ENCODE results near the gene KANK4. TPM values are rescaled to one million over a fixed set of nuclear protein-coding genes. Genes with fewer than 3 reads are reported as not detected.

Gene KANK4
- total RNA-seq, 4 donors from 2014 or later: 14.5 TPM; not detected in 3

GRCh38 chr1:62285984-62286785 lies 33.0 kb downstream of the KANK4 start:
- Histone ChIP-seq H3K9me3 (no peaks in the 10 kb centered on the region), H3K27me3 (no peaks in the 10 kb centered on the region), H3K27ac (no peak overlapping the region), H3K4me3 (peak overlapping the region in 1 of 2 donors; percentile 1), H3K4me1 (no peaks in the 10 kb centered on the region), H3K36me3 (no peaks in the 10 kb centered on the region)
- DNase-seq: no peak
- TF ChIP-seq, protein P1, sequence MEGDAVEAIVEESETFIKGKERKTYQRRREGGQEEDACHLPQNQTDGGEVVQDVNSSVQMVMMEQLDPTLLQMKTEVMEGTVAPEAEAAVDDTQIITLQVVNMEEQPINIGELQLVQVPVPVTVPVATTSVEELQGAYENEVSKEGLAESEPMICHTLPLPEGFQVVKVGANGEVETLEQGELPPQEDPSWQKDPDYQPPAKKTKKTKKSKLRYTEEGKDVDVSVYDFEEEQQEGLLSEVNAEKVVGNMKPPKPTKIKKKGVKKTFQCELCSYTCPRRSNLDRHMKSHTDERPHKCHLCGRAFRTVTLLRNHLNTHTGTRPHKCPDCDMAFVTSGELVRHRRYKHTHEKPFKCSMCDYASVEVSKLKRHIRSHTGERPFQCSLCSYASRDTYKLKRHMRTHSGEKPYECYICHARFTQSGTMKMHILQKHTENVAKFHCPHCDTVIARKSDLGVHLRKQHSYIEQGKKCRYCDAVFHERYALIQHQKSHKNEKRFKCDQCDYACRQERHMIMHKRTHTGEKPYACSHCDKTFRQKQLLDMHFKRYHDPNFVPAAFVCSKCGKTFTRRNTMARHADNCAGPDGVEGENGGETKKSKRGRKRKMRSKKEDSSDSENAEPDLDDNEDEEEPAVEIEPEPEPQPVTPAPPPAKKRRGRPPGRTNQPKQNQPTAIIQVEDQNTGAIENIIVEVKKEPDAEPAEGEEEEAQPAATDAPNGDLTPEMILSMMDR (IDR thresholded peaks at IDR 0.05): no peak
- no peak for TF ChIP-seq POLR2A (IDR thresholded peaks at IDR 0.05)
- intact Hi-C loops (cut with DNase I; ENCODE audit: low total_unique reads): no loop called here

DNA sequence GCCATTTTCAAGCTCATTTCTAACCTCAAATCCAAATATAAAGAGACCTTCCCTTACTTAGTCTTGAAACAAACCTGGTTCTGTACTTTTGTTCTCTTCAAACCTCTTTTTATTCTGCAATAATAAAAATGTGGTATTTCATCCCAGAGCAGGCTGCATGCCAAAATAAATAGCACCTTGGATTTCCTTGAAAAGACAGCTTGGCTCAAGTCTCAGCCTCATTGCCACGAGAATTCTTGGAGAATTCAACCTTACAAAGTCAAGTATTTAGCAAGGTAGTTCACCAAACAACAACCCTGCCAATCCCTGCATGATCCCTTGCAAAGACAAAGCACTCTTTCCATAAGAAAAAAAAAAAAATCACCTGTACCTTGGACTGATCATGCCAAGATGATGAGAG lies 33.8 kb downstream of the KANK4 start:
- Histone ChIP-seq H3K4me1 (no peaks in the 10 kb centered on the region), H3K4me3 (no peak overlapping the region), H3K27ac (no peak overlapping the region), H3K27me3 (no peaks in the 10 kb centered on the region), H3K9me3 (no peaks in the 10 kb centered on the region), H3K36me3 (no peaks in the 10 kb centered on the region)
- intact Hi-C loops (cut with DNase I; ENCODE audit: low total_unique reads): no loop called here
- TF ChIP-seq POLR2A (IDR thresholded peaks at IDR 0.05): no peak
- TF ChIP-seq, protein P1 (IDR thresholded peaks at IDR 0.05): no peak
- no peak for DNase-seq

DNA sequence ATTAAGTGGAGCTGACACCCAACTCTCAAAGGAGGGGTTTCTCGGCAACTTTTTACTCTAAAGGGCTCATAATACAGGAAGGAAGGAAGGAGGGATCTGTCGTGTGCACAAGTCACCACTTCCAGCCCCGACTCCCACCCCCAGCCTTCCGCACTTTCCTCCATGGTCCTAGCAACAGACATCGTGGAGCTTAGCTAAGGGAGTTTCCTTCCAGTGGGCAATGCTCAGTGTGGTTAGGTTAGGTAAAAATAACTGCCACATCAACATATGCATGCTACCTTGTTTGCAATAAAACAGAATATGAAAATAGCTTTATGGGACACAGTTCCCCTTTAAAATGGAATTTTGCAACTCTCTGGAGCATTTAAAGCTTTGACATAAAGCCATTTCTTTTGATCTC lies 35.2 kb downstream of the KANK4 start:
- Histone ChIP-seq H3K9me3 (no peaks in the 10 kb centered on the region), H3K4me1 (no peaks in the 10 kb centered on the region), H3K36me3 (no peaks in the 10 kb centered on the region), H3K4me3 (no peak overlapping the region), H3K27me3 (no peaks in the 10 kb centered on the region), H3K27ac (no peak overlapping the region)
- no peak for DNase-seq
- intact Hi-C loops (cut with DNase I; ENCODE audit: low total_unique reads): no loop called here
- TF ChIP-seq, protein P1 (IDR thresholded peaks at IDR 0.05): no peak
- TF ChIP-seq POLR2A (IDR thresholded peaks at IDR 0.05): no peak

- Histone ChIP-seq H3K27ac (no peak overlapping the region), H3K27me3 (no peaks in the 10 kb centered on the region), H3K4me3 (no peak overlapping the region), H3K4me1 (no peaks in the 10 kb centered on the region), H3K36me3 (no peaks in the 10 kb centered on the region), H3K9me3 (no peaks in the 10 kb centered on the region)
- intact Hi-C loops (cut with DNase I; ENCODE audit: low total_unique reads): no loop called here
- no peak for TF ChIP-seq POLR2A (IDR thresholded peaks at IDR 0.05)
- TF ChIP-seq, protein P1 (IDR thresholded peaks at IDR 0.05): no peak
- no peak for DNase-seq
These were observed 36.1 kb downstream of the KANK4 start for GRCh38 chr1:62282909-62283755.

Measured in uterus (tissue), 4 donors.